Colon (tissue), 2 donors: ENCODE data around the gene SEPSECS.

Experiments
- FAIRE-seq: peaks from 2 replicates; lab custom pipeline; 2012; peaks lifted over from hg19 to GRCh38; lab: Jason Lieb, UNC
- donor health status: control.
- donor health status: control.

The SEPSECS gene

GRCh38 chr4:25159837-25160713 is at the start of gene SEPSECS:
Gene SEPSECS (minus strand): TSS chr4:25160449. CDS start chr4:25160369, 80 bp downstream.
- FAIRE-seq: peak; percentile 83

DNA sequence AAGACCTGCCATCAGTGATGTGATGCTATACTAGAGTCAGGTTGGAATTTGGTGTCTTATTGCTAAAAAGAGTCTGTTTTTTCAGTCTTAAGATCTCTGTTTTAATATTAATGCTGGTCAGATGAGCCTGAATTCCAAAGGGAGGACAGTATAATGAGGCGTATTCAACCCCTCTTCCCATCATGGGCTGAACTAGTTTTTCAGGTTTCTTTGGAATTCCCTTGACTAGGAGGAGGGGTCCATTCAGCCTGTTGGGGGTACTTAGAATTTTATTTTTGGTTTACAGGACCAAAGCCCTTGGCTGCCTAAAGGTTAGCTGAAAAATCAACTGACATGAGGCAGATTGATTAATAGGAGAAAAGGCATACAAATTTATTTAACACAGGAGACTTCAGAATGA is 49.5 kb upstream of the SEPSECS start:
- no peak for FAIRE-seq

DNA sequence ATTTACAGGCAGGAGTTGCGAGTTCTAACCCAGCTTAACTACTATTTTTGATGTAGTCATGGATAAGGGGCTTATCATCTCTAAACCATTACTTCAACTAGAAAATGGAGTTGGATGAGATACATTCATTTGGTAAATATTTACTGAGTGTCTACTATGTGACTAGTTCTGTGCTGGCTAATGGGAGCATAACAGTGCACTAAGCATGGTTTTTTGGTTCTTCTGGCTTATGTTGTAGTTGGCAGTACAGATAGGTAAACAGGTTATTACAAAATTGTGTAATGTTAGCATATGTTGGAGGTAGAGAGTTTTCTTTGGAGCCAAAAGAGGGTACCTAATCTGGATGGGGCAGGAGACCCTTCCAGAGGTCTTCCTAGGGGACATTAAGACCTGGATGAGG is 47.7 kb upstream of the SEPSECS start:
- no peak for FAIRE-seq

DNA sequence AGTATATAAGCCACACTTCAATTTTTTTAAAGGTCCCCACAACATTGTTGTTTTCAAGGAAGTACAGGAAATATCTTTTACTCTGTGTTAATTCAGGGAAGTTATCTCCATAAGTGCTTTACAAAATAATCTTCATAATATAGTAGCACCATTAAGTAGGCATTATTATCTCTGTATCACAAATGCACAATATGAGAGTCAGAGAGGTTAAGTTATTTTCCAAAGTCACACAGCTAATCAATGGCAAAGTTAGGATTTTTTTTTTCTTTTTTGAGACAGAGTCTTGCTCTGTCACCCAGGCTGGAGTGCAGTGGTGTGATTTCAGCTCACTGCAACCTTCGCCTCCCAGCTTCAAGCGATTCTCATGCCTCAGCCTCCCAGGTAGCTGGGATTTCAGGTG is 38.5 kb upstream of the SEPSECS start:
- FAIRE-seq: no peak

GRCh38 chr4:25190407-25190806 is 30.2 kb upstream of the SEPSECS start:
- no peak for FAIRE-seq

DNA sequence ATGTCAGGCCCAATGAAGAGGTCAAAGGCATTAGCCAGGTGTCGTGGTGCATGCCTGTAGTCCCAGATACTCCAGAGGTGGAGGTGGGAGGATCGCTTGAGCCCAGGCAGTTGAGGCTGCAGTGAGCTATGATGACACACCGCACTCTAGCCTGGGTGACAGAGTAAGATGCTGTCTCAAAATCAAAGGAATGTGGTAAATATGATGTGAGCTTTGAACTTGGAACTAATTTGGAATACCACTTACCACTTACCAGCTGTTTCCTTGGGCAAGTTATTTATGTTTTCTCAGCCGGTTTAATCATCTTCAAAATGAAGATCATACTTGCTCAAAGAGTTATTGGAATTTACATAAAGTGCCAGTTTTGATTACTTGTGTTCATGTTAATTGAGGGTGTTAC is 23.8 kb upstream of the SEPSECS start:
- FAIRE-seq: no peak

DNA sequence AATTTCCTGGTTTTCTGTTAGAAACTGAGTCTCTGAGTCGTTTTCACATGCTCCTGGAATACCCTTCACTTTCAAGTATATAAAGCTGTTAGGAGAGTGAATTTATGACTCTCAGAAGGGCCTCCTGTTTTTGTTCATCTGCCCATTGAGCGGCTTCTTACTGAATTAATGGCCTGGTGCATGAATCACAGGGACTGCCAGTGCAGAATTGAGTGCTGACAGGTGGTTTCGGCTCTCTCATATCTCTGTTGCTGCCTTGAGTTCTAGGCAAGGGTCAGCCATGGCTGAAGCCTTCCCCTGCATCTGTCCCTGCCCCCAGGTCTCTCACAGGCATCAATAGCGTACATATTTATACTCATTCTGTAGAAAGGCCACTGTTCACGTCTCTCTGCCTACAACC is 22.7 kb upstream of the SEPSECS start:
- no peak for FAIRE-seq

- no peak for FAIRE-seq
Measured at GRCh38 chr4:25180524-25181131, 20.4 kb upstream of the SEPSECS start.

DNA sequence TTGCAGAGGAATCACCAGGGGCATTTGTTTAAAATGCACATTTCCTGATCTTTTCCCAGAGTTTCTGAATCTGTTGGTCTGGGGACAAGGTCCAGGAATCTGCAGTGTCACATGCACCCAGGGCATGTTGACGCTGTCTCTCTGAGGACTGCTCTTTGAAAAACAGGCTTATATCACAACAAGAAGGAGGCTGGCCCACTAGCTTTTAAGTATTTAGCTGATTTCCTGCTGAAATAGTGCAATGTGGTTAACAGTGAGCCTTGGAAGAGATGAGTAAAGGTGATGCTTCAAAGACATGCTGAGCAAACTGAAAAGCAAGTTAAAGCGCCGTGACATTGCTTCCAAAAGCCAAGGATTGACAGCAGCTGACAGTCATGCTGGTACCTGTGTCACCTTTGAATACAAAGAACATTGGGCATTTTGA is 18.6 kb upstream of the SEPSECS start:
- FAIRE-seq: no peak

DNA sequence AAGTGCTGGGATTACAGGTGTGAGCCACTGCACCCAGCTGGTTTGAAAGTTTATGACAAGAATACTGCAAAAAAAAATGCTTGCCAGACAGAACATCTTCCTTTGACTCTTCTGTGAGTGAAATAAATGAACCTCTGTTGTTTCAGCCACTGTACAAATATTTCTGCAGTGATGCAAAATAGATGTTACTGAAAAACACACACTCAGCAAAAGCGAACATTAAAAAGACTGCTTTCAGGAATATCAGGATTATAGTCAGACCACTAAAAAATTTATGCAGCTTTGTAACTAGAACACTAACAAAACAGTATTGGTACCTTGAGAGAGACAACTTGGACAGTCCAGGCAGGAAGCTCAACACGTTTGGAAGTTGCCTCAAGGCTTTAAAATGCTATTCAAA is 16.9 kb upstream of the SEPSECS start:
- no peak for FAIRE-seq

DNA sequence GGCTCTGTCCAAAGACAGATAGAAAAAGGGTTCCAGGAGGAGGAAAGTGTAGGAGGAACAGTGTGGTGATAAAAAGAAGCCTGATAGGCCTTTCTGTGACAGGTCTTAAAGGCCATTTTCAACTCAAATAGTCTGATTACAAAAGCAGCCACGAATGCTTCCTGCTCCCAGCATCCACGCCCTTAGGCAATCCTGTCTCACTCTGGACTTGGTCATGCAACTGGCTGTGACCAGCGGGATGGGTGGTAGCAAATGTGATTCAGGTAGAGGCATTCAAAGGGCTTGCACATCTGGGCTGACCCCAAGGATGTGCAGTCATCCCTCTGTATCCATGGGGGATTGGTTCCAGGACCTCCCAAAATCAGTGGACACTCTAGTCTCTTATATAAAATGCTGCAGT is 14.4 kb upstream of the SEPSECS start:
- no peak for FAIRE-seq

DNA sequence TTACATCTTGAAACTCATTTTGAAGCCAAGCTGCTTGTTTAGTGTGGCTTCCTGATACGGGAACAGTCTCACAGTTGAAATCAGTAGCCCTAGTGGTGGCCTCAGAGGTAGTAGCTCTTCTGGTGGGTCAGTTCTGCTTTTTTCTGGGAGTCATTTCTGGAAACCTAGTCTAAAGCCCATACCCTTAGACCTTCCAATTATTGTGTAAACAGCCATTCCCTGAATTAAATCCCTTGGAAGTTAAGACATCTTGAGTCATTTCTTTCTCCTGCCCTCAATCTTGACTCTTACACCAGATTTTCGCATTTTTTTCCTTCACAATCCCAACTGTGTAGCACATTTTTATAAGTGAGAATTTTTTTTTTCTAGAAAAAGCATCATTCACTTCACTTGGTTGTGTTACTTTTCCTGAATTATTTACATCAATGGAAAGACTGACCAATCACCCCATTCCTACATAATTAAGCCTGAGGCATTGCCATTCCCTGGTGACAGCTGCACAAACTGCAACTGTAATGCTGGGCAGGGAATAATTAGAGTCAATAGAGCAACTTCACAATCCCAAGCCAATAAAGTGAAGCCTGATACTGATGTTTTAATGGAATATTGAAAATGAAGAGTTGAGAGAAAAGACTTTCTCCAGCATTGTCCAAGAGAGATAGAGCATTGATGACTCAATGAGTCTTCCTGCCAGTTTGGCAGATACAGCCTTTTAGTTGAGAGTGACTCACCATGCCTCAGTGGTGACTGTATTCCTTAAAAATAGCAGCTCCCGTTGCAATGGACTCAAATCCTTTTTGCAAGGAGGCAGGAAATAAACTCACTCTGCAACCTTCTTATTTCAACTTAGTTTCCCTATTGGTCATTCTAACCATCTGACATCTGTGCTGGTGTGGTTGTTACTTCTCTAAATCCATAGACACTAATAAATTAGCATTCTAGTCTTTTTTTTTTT is 13.0 kb upstream of the SEPSECS start:
- FAIRE-seq: no peak

- FAIRE-seq: no peak
Measured at GRCh38 chr4:25171201-25171865, 11.1 kb upstream of the SEPSECS start.

DNA sequence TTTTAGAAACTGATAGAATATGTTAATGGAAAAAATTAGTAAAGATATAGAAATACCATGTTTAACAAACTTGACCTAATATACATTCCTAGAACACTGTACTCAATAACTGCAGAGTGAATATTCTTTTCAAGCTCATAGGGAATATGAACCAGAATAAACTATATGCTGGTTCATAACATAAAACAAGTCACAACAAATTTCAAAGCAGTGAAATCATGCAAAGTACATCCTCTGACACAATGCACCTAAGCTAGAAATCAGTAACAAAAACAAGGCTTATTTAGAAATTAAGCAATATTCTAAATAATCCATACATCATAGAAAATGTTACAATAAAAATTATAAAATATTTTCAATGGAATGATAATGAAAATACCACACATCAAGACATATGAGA is 9.2 kb upstream of the SEPSECS start:
- no peak for FAIRE-seq

DNA sequence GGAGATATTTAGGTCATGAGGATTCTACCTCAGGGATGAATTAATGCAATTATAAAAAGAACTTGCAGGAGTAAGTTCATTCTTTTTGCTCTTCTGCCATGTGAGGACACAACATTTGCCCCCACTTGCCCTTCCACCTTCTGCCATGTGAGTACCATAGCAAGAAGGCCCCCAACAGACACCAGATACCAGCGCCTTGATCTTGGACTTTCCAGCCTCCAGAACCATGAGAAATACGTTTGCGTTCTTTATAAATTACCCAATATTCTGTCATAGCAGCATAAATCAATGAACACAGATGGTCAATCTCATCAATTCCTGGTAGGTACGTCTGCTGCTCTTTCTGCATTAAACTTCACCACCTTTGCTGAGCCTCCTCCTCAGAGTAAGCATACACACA is 5.7 kb upstream of the SEPSECS start:
- FAIRE-seq: no peak

- FAIRE-seq: no peak
Measured at GRCh38 chr4:25163196-25163595, 2.9 kb upstream of the SEPSECS start.

DNA sequence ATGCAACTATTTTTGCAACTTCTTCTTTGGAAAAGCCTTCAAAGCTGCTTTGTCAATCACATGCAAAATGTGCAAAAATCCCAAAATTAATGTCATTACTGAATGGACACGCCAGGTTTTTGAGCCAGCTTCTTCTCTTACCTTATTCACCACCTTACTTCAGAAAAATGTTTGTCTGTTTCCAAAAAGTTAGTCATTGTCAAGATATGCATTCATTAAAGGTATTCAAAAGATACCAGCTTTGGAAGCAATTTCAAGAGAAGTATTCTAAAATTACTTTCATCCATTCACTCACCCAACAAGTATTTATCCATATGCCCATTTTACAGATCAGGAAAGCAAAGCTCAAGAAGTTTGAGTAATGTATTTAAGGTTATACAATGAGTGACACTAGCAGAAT is 2.3 kb upstream of the SEPSECS start:
- no peak for FAIRE-seq

DNA sequence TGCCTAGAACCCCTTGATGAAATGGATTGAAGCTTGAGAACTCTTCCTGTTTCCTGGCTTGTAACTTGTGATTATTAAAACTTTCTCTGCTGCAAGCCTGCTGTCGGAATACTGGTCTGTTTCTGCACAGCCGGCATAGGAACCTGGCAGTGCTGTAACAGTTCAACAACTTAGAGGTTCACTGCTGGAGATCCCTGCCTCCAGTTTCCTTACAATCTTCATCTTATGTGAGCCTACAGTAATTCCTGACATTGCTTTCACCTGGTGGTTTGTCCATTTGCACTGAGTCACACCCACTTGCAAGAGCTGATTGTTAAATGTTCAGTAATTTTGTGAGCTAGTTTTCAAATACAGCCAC is 1.3 kb upstream of the SEPSECS start:
- no peak for FAIRE-seq

DNA sequence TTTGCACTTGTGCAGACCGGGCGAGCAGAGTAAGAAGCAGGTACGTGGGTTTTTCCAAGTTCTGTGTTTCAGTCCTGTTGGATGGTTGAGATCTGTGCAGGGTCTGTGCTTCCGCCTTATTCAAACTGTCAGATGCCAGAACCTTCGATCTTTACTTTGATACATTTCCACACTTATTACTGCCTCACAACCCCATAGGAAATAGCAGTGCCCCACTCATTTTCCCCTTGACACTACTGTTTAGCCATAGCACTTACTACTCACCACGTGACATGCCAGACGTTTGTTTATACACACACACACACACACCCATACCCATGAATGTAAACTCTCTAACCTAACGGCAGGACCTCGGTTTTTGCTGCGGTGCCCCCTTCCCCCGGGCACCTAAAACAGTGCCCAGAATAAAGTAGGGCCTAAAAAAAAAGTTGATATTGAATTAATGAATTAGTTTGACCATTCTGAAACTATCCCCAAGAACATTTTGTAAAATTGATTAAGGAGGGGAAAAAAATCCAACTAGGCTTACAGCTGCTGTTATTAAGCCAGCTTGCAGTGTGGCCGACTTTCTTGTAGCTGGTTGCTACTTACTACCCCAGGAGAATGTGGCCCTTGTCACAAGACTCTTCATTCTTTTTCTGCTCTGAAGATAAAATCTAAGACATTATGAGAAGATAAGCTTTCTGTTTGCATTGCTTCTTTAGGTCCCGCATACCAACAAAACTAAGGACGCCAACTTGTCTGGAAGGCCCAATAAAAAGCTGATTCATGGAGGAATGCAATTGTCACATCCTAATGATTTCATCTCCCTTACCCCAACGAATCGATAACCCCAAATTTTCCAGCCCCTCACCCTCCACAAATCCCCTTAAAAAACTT is 704 bp upstream of the SEPSECS start:
- no peak for FAIRE-seq

- no peak for FAIRE-seq
Measured at GRCh38 chr4:25158817-25159216, 1.4 kb downstream of the SEPSECS start.

- FAIRE-seq: no peak
Measured at GRCh38 chr4:25157081-25157480, 3.2 kb downstream of the SEPSECS start.
